MM.1S (cell line): Measurements from ENCODE around the gene KLF15.

Experiments
- CTCF ChIP-seq: fragments of 300-600 bp; sonication (generic); IDR thresholded peaks from 2 replicates; pipeline ENCODE4 v1.5.1; 2016; ENCODE audit warnings: antibody characterized with exemption, low read length, mixed read lengths
- EZH2 ChIP-seq: fragments of 300-600 bp; sonication (generic); optimal IDR thresholded peaks from 2 replicates; pipeline ENCODE3; 2017; ENCODE audit warnings: low read depth, mild to moderate bottlenecking, antibody characterized with exemption, low read length, mixed read lengths
- EZH2phosphoT487 ChIP-seq: fragments of 300-600 bp; sonication (generic); IDR thresholded peaks from 2 replicates; pipeline ENCODE4 v1.6.1; 2018; ENCODE audit warnings: antibody characterized with exemption, low read length

DNA sequence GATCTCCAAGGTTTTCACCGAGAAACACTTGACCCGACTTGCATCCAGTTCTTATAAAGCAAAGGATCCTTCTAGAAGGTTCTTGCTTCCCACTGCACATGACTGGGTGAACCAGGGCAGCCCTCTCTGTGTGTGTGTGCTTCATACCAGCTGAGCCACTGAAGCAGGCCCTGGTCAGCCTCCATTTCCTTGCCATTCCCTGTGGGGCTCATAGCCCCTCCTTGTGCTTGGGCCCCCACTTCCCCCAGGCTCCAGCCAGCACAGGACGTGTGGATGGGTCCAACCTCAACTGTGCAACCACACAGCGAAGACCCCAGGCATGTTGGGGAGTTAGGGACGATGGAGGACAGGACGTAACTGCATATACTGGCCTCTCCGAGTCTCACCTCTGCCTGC lies 15.5 kb downstream of the KLF15 start:
- TF ChIP-seq EZH2 = no peak
- TF ChIP-seq CTCF = no peak
- no peak for TF ChIP-seq EZH2phosphoT487
